HepG2 (cell line): ENCODE results near the gene BCL2L2. TPM values are rescaled to one million over a fixed set of nuclear protein-coding genes. Genes with fewer than 3 reads are reported as not detected.
A peak's percentile ranks its signal among the peaks of the same experiment; 100 is the strongest.

Experiments
- ATF7 ChIP-seq, 2 experiments: fragments of 450-650 bp in 1 of 2; sonication (generic) in 1 of 2; formaldehyde crosslinking in 1 of 2; IDR thresholded peaks; 2 replicates each; pipeline versions ENCODE4 v1.4.0 to v1.6.1; 2016 to 2020; ENCODE audit warnings: antibody characterized with exemption in 1 of 2, mild to moderate bottlenecking in 1 of 2, missing genetic modification reagents in 1 of 2
- CEBPG ChIP-seq: IDR thresholded peaks from 2 replicates; pipeline ENCODE4 v1.6.1; 2016
- HBP1 ChIP-seq: IDR thresholded peaks from 2 replicates; pipeline ENCODE4 v1.6.1; 2016; ENCODE audit warnings: low read depth, control low read depth
- HNF4G ChIP-seq, 2 experiments: sonication (generic) in 1 of 2; formaldehyde crosslinking in 1 of 2; IDR thresholded peaks; 2 replicates each; pipeline versions ENCODE4 v1.4.0 to v1.6.1; 2011 to 2020; ENCODE audit warnings: borderline replicate concordance in 2 of 2, low read depth in 2 of 2, mild to moderate bottlenecking in 2 of 2, low read length in 1 of 2, missing genetic modification reagents in 1 of 2, moderate library complexity in 1 of 2
- MTA3 ChIP-seq: sonication (generic); formaldehyde crosslinking; IDR thresholded peaks from 2 replicates; pipeline ENCODE4 v1.4.0; 2020; ENCODE audit warnings: missing genetic modification reagents
- PRDM10 ChIP-seq: sonication (generic); formaldehyde crosslinking; IDR thresholded peaks from 2 replicates; pipeline ENCODE4 v1.4.0; 2020; ENCODE audit warnings: low read depth, missing genetic modification reagents
- RBM22 ChIP-seq: fragments of 200-400 bp; formaldehyde crosslinking; optimal IDR thresholded peaks from 2 replicates; pipeline ENCODE3; 2017; ENCODE audit warnings: mild to moderate bottlenecking, low read length, moderate library complexity
- RBM39 ChIP-seq: fragments of 200-400 bp; formaldehyde crosslinking; IDR thresholded peaks from one replicate; pipeline ENCODE4 v1.6.1; 2018; ENCODE audit warnings: antibody characterized with exemption, mild to moderate bottlenecking, low read depth, low read length; ENCODE audit not compliant: poor library complexity, severe bottlenecking
- REXO4 ChIP-seq: sonication (generic); formaldehyde crosslinking; IDR thresholded peaks from 2 replicates; pipeline ENCODE4 v1.8.0; 2022; ENCODE audit warnings: missing genetic modification reagents, mild to moderate bottlenecking, borderline replicate concordance
- SP2 ChIP-seq: sonication (generic); formaldehyde crosslinking; IDR thresholded peaks from 2 replicates; pipeline ENCODE4 v1.5.1; 2020; ENCODE audit warnings: mild to moderate bottlenecking, missing genetic modification reagents
- TAF1 ChIP-seq: sonication (generic); formaldehyde crosslinking; IDR thresholded peaks from 2 replicates; pipeline ENCODE4 v1.4.0; 2020; ENCODE audit warnings: missing genetic modification reagents
- TP53 ChIP-seq: sonication (generic); formaldehyde crosslinking; conservative IDR thresholded peaks from 2 replicates; pipeline ENCODE4 v1.4.0; 2020; ENCODE audit warnings: missing genetic modification reagents
- ZBTB3 ChIP-seq: sonication (generic); formaldehyde crosslinking; IDR thresholded peaks from 2 replicates; pipeline ENCODE4 v1.4.0; 2020; ENCODE audit warnings: low read depth, mild to moderate bottlenecking, moderate library complexity, missing genetic modification reagents, borderline replicate concordance
- ZBTB46 ChIP-seq: sonication (generic); formaldehyde crosslinking; IDR thresholded peaks from 2 replicates; pipeline ENCODE4 v1.4.0; 2020; ENCODE audit warnings: mild to moderate bottlenecking, missing genetic modification reagents, borderline replicate concordance
- ZFP90 ChIP-seq: sonication (generic); formaldehyde crosslinking; IDR thresholded peaks from 2 replicates; pipeline ENCODE4 v1.8.0; 2022; ENCODE audit warnings: missing genetic modification reagents, mild to moderate bottlenecking, inconsistent platforms, borderline replicate concordance
- ZNF3 ChIP-seq: IDR thresholded peaks from 2 replicates; pipeline ENCODE4 v1.7.0; 2017; ENCODE audit warnings: inconsistent platforms
- ZNF354B ChIP-seq: sonication (generic); formaldehyde crosslinking; IDR thresholded peaks from 2 replicates; pipeline ENCODE4 v1.8.0; 2022; ENCODE audit warnings: mild to moderate bottlenecking, missing genetic modification reagents
- ZNF660 ChIP-seq: sonication (generic); formaldehyde crosslinking; IDR thresholded peaks from 2 replicates; pipeline ENCODE4 v1.5.1; 2020; ENCODE audit warnings: mild to moderate bottlenecking, low read depth, missing genetic modification reagents, borderline replicate concordance
- ZNF781 ChIP-seq: sonication (generic); formaldehyde crosslinking; IDR thresholded peaks from 2 replicates; pipeline ENCODE4 v1.5.1; 2020; ENCODE audit warnings: borderline replicate concordance, mild to moderate bottlenecking, missing genetic modification reagents; ENCODE audit errors: not compliant biosample characterization
- ZSCAN12 ChIP-seq: sonication (generic); formaldehyde crosslinking; IDR thresholded peaks from 2 replicates; pipeline ENCODE4 v1.9.0; 2021; ENCODE audit warnings: mild to moderate bottlenecking, missing genetic modification reagents
- polyA plus RNA-seq, 8 experiments: library from polyadenylated mRNA; depleted of rRNA in 3 of 8; stranded (reverse) in 7 of 8; unstranded in 1 of 8; fragments of >200 nt; fragmentation: Illumina TruSeq in 4 of 8; extraction: Trizol in 4 of 8; gene quantifications; 2 replicates each; pipeline versions ENCODE4 v1.2.1 to v1.2.3, GENCODE V29; 2011 to 2016; ENCODE audit warnings: low read depth in 4 of 8, missing spikeins in 1 of 8, mixed read lengths in 1 of 8; ENCODE audit not compliant: insufficient read depth in 1 of 8
- total RNA-seq, 5 experiments: library from RNA; depleted of rRNA; stranded (reverse); fragments of >200 nt; fragmentation: Illumina TruSeq; extraction: Trizol; gene quantifications; 2 replicates each; pipeline ENCODE4 v1.2.3, GENCODE V29; 2016; ENCODE audit warnings: low read depth in 1 of 5

Gene BCL2L2
- total and polyA plus RNA-seq, 2 of the 13 experiments (the other 11 are each of a cell fraction or from before 2014, with no cell fraction given), result 28.1 to 49.8 TPM

GRCh38 chr14:23300687-23301223, 5.9 kb upstream of the BCL2L2 start (continued):
- 0 out of 2 replicates have a peak, but pooled peaks have one; percentile 22 for TF ChIP-seq ZBTB46 (CRISPR knock-in tag)
- TF ChIP-seq PRDM10 (CRISPR knock-in tag), result no peak; the same call in 1 of the 2 replicates
- no peak for TF ChIP-seq HBP1
- no peak for TF ChIP-seq ZSCAN12 (CRISPR knock-in tag)
- no peak for TF ChIP-seq ZBTB3
- peak; percentile 2; the same call in 1 of the 2 replicates for TF ChIP-seq CEBPG
- TF ChIP-seq ZNF781 (CRISPR knock-in tag), result peak; percentile 10
- no peak for TF ChIP-seq MTA3 (CRISPR knock-in tag)
- TF ChIP-seq TAF1 (CRISPR knock-in tag), result no peak
- TF ChIP-seq SP2 (CRISPR knock-in tag), result no peak
- no peak for TF ChIP-seq RBM22
- TF ChIP-seq ZNF354B (CRISPR knock-in tag), result no peak
- TF ChIP-seq REXO4 (CRISPR knock-in tag), result no peak
- no peak for TF ChIP-seq RBM39
- no peak; the same call in 1 of the 2 replicates for TF ChIP-seq ZNF660 (CRISPR knock-in tag)
- no peak for TF ChIP-seq ATF7 (IDR thresholded peaks at IDR 0.05)
- TF ChIP-seq ATF7 (CRISPR knock-in tag; IDR thresholded peaks at IDR 0.05), result peak; percentile 13
- TF ChIP-seq TP53 (CRISPR knock-in tag), result no peak
- no peak for TF ChIP-seq HNF4G (IDR thresholded peaks at IDR 0.05; ENCODE audit: borderline replicate concordance, low read depth, low read length)
- no peak for TF ChIP-seq HNF4G (CRISPR knock-in tag; IDR thresholded peaks at IDR 0.05; ENCODE audit: borderline replicate concordance, low read depth)
- no peak for TF ChIP-seq ZNF3
- TF ChIP-seq ZFP90 (CRISPR knock-in tag), result no peak
